ENCODE measurements around the gene SDCBP2.

SDCBP2 gene

GRCh38 chr20:1327827-1328679 is 886 bp downstream of the SDCBP2 start:
- WGBS, 2 donors (ENCODE audit: extremely low coverage in 2 of 2, insufficient read length in 2 of 2, insufficient replicate concordance in 1 of 2), result no CpG with 5 or more reads among the region's 7 CpGs
- Histone ChIP-seq H4K91ac (ENCODE audit: low read depth, low read length, poor library complexity) (no peak overlapping the region), H3K4me2 (ENCODE audit: insufficient read depth, low read length, poor library complexity, severe bottlenecking) (no peak overlapping the region), H3K9ac (ENCODE audit: low read depth, low read length, poor library complexity) (no peak overlapping the region), H3K14ac (ENCODE audit: low read length) (no peak overlapping the region), H3K27me3 (ENCODE audit: control insufficient read depth in 3 of 3, insufficient read depth in 3 of 3, low read depth in 1 of 3, low read length in 3 of 3) (no peaks in the 10 kb centered on the region), H3K23ac (ENCODE audit: low read depth, low read length, poor library complexity) (no peak overlapping the region), H2BK15ac (ENCODE audit: low read length) (no peak overlapping the region), H4K8ac (ENCODE audit: low read depth, low read length) (no peak overlapping the region), H2BK12ac (ENCODE audit: low read length) (no peak overlapping the region), H3K27ac (replicated peaks; ENCODE audit: low read length) (no peak overlapping the region), H3K36me3 (replicated peaks in 1 of 2; ENCODE audit: control insufficient read depth in 2 of 2, insufficient read depth in 2 of 2, low read length in 2 of 2) (peaks cover 9 to 40% of the 10 kb centered on the region in 2 donors), H3K4me1 (ENCODE audit: control insufficient read depth in 2 of 2, insufficient read depth in 1 of 2, low read depth in 1 of 2, low read length in 2 of 2) (peaks cover 13 to 20% of the 10 kb centered on the region in 2 donors), H2BK5ac (ENCODE audit: low read length) (peak overlapping the region; percentile 9), H3K18ac (ENCODE audit: low read length) (no peak overlapping the region), H3K4me3 (ENCODE audit: low read length in 2 of 2) (no peak overlapping the region), H2AK5ac (ENCODE audit: low read depth, low read length) (no peak overlapping the region), H2BK120ac (ENCODE audit: low read depth, low read length) (no peak overlapping the region), H2AFZ (ENCODE audit: low read length) (no peak overlapping the region), H3K79me1 (ENCODE audit: low read depth, low read length) (peaks cover 13% of the 10 kb centered on the region), H3K4ac (ENCODE audit: low read length) (no peak overlapping the region), H3K9me3 (replicated peaks in 1 of 2; ENCODE audit: control insufficient read depth in 2 of 2, insufficient read depth in 1 of 2, low read depth in 1 of 2, low read length in 2 of 2) (no peaks in the 10 kb centered on the region)
- no peak for DNase-seq (ENCODE audit: low spot score)

- Histone ChIP-seq H2AK5ac (ENCODE audit: low read depth, low read length) (no peak overlapping the region), H3K27ac (replicated peaks; ENCODE audit: low read length) (no peak overlapping the region), H3K4me1 (ENCODE audit: control insufficient read depth in 2 of 2, insufficient read depth in 1 of 2, low read depth in 1 of 2, low read length in 2 of 2) (peaks cover 13 to 20% of the 10 kb centered on the region in 2 donors), H2BK5ac (ENCODE audit: low read length) (no peak overlapping the region), H4K8ac (ENCODE audit: low read depth, low read length) (no peak overlapping the region), H2BK12ac (ENCODE audit: low read length) (no peak overlapping the region), H4K91ac (ENCODE audit: low read depth, low read length, poor library complexity) (no peak overlapping the region), H2BK120ac (ENCODE audit: low read depth, low read length) (no peak overlapping the region), H3K18ac (ENCODE audit: low read length) (no peak overlapping the region), H3K23ac (ENCODE audit: low read depth, low read length, poor library complexity) (no peak overlapping the region), H3K4me3 (ENCODE audit: low read length in 2 of 2) (no peak overlapping the region), H3K9ac (ENCODE audit: low read depth, low read length, poor library complexity) (no peak overlapping the region), H3K14ac (ENCODE audit: low read length) (no peak overlapping the region), H3K4ac (ENCODE audit: low read length) (no peak overlapping the region), H3K36me3 (replicated peaks in 1 of 2; ENCODE audit: control insufficient read depth in 2 of 2, insufficient read depth in 2 of 2, low read length in 2 of 2) (peaks cover 6 to 32% of the 10 kb centered on the region in 2 donors), H2BK15ac (ENCODE audit: low read length) (no peak overlapping the region), H3K4me2 (ENCODE audit: insufficient read depth, low read length, poor library complexity, severe bottlenecking) (no peak overlapping the region), H2AFZ (ENCODE audit: low read length) (no peak overlapping the region), H3K27me3 (ENCODE audit: control insufficient read depth in 3 of 3, insufficient read depth in 3 of 3, low read depth in 1 of 3, low read length in 3 of 3) (no peaks in the 10 kb centered on the region), H3K79me1 (ENCODE audit: low read depth, low read length) (peaks cover 13% of the 10 kb centered on the region), H3K9me3 (replicated peaks in 1 of 2; ENCODE audit: control insufficient read depth in 2 of 2, insufficient read depth in 1 of 2, low read depth in 1 of 2, low read length in 2 of 2) (no peaks in the 10 kb centered on the region)
- no CpG with 5 or more reads among the region's 8 CpGs for WGBS, 2 donors (ENCODE audit: extremely low coverage in 2 of 2, insufficient read length in 2 of 2, insufficient replicate concordance in 1 of 2)
- DNase-seq (ENCODE audit: low spot score), result no peak
These were observed 1.7 kb downstream of the SDCBP2 start for GRCh38 chr20:1327241-1327653.

GRCh38 chr20:1326031-1326930 is 2.7 kb downstream of the SDCBP2 start:
- Histone ChIP-seq H3K9ac (ENCODE audit: low read depth, low read length, poor library complexity) (no peak overlapping the region), H2AK5ac (ENCODE audit: low read depth, low read length) (no peak overlapping the region), H3K4ac (ENCODE audit: low read length) (no peak overlapping the region), H2BK120ac (ENCODE audit: low read depth, low read length) (no peak overlapping the region), H4K8ac (ENCODE audit: low read depth, low read length) (no peak overlapping the region), H3K9me3 (replicated peaks in 1 of 2; ENCODE audit: control insufficient read depth in 2 of 2, insufficient read depth in 1 of 2, low read depth in 1 of 2, low read length in 2 of 2) (no peaks in the 10 kb centered on the region), H3K36me3 (replicated peaks in 1 of 2; ENCODE audit: control insufficient read depth in 2 of 2, insufficient read depth in 2 of 2, low read length in 2 of 2) (peaks cover 6 to 22% of the 10 kb centered on the region in 2 donors), H3K27ac (replicated peaks; ENCODE audit: low read length) (no peak overlapping the region), H2BK15ac (ENCODE audit: low read length) (no peak overlapping the region), H3K14ac (ENCODE audit: low read length) (no peak overlapping the region), H3K18ac (ENCODE audit: low read length) (no peak overlapping the region), H2BK12ac (ENCODE audit: low read length) (no peak overlapping the region), H4K91ac (ENCODE audit: low read depth, low read length, poor library complexity) (no peak overlapping the region), H3K27me3 (ENCODE audit: control insufficient read depth in 3 of 3, insufficient read depth in 3 of 3, low read depth in 1 of 3, low read length in 3 of 3) (no peaks in the 10 kb centered on the region), H2AFZ (ENCODE audit: low read length) (peak overlapping the region; percentile 91), H3K4me1 (ENCODE audit: control insufficient read depth in 2 of 2, insufficient read depth in 1 of 2, low read depth in 1 of 2, low read length in 2 of 2) (peaks cover 13 to 20% of the 10 kb centered on the region in 2 donors), H3K23ac (ENCODE audit: low read depth, low read length, poor library complexity) (no peak overlapping the region), H3K4me3 (ENCODE audit: low read length in 2 of 2) (peak overlapping the region; percentile 69 to 97), H2BK5ac (ENCODE audit: low read length) (peak overlapping the region; percentile 59), H3K4me2 (ENCODE audit: insufficient read depth, low read length, poor library complexity, severe bottlenecking) (peak overlapping the region; percentile 90), H3K79me1 (ENCODE audit: low read depth, low read length) (peaks cover 10% of the 10 kb centered on the region)
- DNase-seq (ENCODE audit: low spot score), result no peak
- WGBS, 2 donors (ENCODE audit: extremely low coverage in 2 of 2, insufficient read length in 2 of 2, insufficient replicate concordance in 1 of 2), result no CpG with 5 or more reads among the region's 10 CpGs

Measured in neuronal stem cell (in vitro differentiated cells).